Muscle layer of colon (tissue), 2 donors: ENCODE measurements around the gene NAA80.
A peak's percentile ranks its signal among the peaks of the same experiment; 100 is the strongest.
"Not testable (repeated sequence)": the region's sequence is repeated elsewhere in the genome, so short reads cannot be mapped to it uniquely, and the experiment has no call there.

ENCODE experiments used
- H3K27ac ChIP-seq: one replicate; pipeline ENCODE4 v1.7.0; 2013; ENCODE audit warnings: low read depth, mild to moderate bottlenecking, low read length, moderate library complexity
- H3K27me3 ChIP-seq, 2 donors: one replicate each; pipeline ENCODE4 v1.7.0; 2013; ENCODE audit warnings: low read length in 2 of 2, mild to moderate bottlenecking in 2 of 2; ENCODE audit not compliant: insufficient read depth in 2 of 2, control insufficient read depth in 1 of 2
- H3K36me3 ChIP-seq: one replicate; pipeline ENCODE4 v1.7.0; 2013; ENCODE audit warnings: mild to moderate bottlenecking, low read length; ENCODE audit not compliant: insufficient read depth
- H3K4me1 ChIP-seq: one replicate; pipeline ENCODE4 v1.7.0; 2013; ENCODE audit warnings: mild to moderate bottlenecking, low read length; ENCODE audit not compliant: insufficient read depth
- H3K4me3 ChIP-seq, 2 donors: one replicate each; pipeline ENCODE4 v1.7.0; 2013; ENCODE audit warnings: low read length in 2 of 2, low read depth in 1 of 2, mild to moderate bottlenecking in 1 of 2, moderate library complexity in 1 of 2
- H3K9ac ChIP-seq: one replicate; pipeline ENCODE4 v1.7.0; 2013; ENCODE audit warnings: low read length
- H3K9me3 ChIP-seq: one replicate; pipeline ENCODE4 v1.7.0; 2013; ENCODE audit warnings: mild to moderate bottlenecking, low read length
- donor health status: abdominal sarcoma.
- donor health status: Adenocarcinoma of cecum.

Gene NAA80

GRCh38 chr3:50294089-50294488 is 5.1 kb downstream of the NAA80 start:
- Histone ChIP-seq H3K36me3 (peaks cover 15% of the 10 kb centered on the region), H3K27ac (no peak overlapping the region), H3K9ac (no peak overlapping the region), H3K9me3 (no peaks in the 10 kb centered on the region), H3K4me3 (no peak overlapping the region), H3K27me3 (no peaks in the 10 kb centered on the region), H3K4me1 (peaks cover 35% of the 10 kb centered on the region)

GRCh38 chr3:50293079-50293801 is 6.0 kb downstream of the NAA80 start:
- H3K4me1 ChIP-seq, result peaks cover 29% of the 10 kb centered on the region
- H3K36me3 ChIP-seq, result peaks cover 23% of the 10 kb centered on the region
- H3K9ac ChIP-seq, result peak overlapping the region; percentile 76
- peak overlapping the region; percentile 64 for H3K27ac ChIP-seq
- no peaks in the 10 kb centered on the region for H3K27me3 ChIP-seq
- H3K4me3 ChIP-seq, result peak overlapping the region in 1 of 2 donors; percentile 49
- H3K9me3 ChIP-seq, result no peaks in the 10 kb centered on the region

DNA sequence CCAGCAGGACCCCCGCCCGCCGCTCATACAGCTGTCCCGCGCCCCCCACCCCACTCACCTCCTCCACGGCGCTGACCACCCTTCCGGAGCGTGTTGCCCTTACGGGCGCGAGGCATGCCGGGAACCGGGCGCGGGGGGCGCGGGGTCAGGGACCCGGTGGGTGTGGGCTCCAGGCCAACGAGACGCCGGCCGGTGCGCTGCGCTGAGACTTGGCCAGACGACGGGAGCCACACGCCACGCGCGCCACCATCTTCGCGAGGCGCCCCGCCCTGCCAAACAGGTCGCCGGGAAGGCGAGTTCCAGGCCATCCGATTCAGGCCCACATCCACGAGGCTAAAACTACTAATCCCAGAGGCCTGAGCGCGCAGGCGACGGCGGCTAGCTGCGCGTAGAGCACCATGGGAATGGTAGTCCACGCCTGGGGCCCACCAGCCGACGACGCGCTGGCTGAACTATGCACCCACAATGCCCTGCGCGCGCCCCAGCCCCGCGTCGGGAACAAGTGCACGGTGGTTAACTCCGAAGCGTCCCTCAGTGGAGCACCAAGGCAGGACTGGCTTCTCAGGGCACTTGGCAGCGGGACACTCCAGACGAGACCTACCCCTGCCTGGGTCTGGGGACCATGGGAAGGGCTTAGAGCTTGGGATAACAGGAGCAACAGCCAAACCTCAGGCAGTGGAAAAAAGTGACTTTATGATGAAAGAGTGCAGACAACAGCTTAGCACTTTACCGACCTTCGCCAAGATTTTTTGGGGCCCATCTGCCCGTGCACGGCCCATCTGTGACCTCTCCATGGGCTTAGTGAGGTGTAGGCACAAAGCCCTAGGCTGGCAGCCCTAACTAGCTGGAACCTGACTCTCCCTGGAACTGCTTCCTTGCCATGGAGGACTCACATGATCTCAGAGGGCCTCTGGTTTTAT is 6.8 kb downstream of the NAA80 start, which contains the start of gene IFRD2:
IFRD2 (minus strand) TSS at position 271 of the 920 bp plus-strand sequence; CDS start at position 116, 155 bp downstream.
- Histone ChIP-seq H3K4me1 (peaks cover 25% of the 10 kb centered on the region), H3K36me3 (peaks cover 32% of the 10 kb centered on the region), H3K9ac (peak within 1 kb of the TSS; percentile 82), H3K27me3 (no peaks in the 10 kb centered on the region), H3K27ac (peak within 1 kb of the TSS; percentile 65), H3K4me3 (peak within 1 kb of the TSS; percentile 84 to 87), H3K9me3 (no peaks in the 10 kb centered on the region)

DNA sequence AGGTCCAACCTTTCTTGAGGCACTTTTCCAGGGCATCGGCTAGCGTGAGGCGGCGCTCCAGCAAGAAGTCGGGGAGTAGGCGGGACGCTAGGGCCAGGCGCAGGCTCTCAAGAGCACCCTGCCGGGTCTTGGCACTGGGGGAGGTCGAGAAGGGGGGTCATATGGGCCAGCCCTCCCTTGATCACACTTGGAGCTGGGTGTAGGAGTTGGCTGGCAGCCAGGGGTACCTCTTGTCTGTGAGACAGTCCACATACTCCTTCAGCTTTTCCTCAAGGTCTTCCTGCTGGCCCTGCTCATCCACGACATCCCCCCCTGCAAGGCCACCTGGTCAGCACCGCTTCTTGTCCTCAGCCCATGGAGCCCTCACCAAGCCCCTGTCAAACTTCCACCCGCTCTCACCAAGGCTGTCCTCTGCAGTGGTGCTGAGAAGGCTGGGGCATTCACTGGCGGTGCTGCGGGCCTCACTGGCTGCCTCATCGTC is 9.0 kb downstream of the NAA80 start:
- peaks cover 33% of the 10 kb centered on the region for H3K36me3 ChIP-seq
- H3K27me3 ChIP-seq, result no peaks in the 10 kb centered on the region
- H3K4me3 ChIP-seq, result no peak overlapping the region
- H3K9me3 ChIP-seq, result no peaks in the 10 kb centered on the region
- H3K9ac ChIP-seq, result no peak overlapping the region
- H3K4me1 ChIP-seq, result peaks cover 25% of the 10 kb centered on the region
- no peak overlapping the region for H3K27ac ChIP-seq

GRCh38 chr3:50289130-50289529 is 10.1 kb downstream of the NAA80 start:
- Histone ChIP-seq H3K4me1 (peaks cover 25% of the 10 kb centered on the region), H3K9ac (no peak overlapping the region), H3K9me3 (no peaks in the 10 kb centered on the region)

DNA sequence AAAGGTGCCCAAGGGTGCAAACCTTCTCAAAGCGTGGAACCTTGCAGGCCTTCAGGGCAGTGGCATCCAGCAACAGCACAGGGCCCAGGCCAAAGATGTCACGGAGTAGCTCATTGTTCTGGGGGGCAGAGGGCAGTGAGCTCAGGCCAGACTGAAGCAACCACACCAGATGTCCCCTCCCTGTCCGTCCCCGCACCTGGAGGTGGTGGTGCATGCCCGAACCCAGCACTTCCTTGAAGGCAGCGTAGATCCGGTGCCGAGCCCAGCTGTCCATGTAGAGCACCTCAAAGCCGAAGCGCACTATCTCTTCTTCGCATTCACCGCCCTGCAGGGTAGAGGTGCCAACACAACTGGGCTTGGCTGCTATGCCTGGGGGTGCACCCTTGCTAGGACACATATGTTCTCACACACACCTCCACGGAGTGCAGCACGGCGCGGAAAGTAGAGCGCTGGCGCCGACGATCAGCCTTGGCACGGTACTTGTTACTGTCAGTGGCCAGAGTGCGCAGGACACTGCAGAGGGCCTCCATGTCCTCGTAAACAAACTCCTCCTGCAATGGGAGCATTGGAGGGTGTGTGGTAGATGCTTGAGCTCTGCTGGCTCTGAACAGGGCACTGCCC is 10.7 kb downstream of the NAA80 start:
- Histone ChIP-seq H3K9me3 (no peaks in the 10 kb centered on the region), H3K36me3 (peaks cover 33% of the 10 kb centered on the region), H3K27ac (no peak overlapping the region), H3K4me1 (peaks cover 24% of the 10 kb centered on the region), H3K4me3 (no peak overlapping the region), H3K9ac (no peak overlapping the region), H3K27me3 (no peaks in the 10 kb centered on the region)

More at GRCh38 chr3:50289130-50289529, 10.1 kb downstream of the NAA80 start:
- H3K4me3 ChIP-seq, result no peak overlapping the region
- no peaks in the 10 kb centered on the region for H3K27me3 ChIP-seq
- no peak overlapping the region for H3K27ac ChIP-seq
- H3K36me3 ChIP-seq, result peaks cover 33% of the 10 kb centered on the region

- peaks cover 14% of the 10 kb centered on the region for H3K4me1 ChIP-seq
- no peak overlapping the region for H3K9ac ChIP-seq
These were observed 11.9 kb downstream of the NAA80 start for GRCh38 chr3:50287262-50287661.

DNA sequence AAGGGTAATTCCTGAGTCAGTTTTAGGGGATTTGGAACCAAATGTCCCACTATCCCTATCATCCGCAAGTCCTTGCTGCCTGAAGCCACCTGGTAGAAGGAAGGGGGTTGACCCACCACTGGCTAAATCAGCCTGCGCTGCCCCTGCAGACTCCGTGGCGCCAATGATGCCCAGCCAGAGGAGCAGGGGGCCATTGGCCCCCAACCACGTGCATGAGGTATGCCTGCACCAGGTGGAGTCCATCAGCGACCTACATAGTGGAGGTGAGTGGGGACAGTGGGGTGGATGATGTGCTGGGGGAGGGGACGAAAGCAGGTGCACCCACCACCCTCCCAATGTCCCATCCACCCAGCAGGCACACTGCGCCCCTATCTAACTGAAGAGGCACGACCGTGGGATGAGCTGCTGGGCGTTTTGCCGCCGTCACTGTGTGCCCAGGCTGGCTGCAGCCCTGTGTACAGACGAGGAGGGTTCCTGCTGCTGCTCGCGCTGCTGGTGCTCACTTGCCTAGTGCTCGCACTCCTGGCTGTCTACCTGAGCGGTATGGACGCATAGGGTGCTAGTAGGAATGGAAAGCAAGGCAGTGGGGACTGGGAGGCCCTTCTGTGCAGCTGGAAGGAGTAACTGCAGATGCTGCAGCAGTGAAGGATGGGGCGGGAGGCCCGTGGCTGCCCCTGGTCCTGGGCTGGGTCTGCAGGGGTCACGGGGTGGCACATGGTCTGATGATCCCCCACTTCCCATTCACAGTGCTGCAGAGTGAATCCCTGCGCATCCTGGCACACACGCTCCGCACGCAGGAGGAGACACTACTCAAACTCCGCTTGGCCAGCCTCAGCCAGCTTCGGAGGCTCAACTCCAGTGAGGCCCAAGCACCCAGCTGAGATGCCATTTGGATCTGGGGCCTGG is 12.6 kb downstream of the NAA80 start:
- H3K9ac ChIP-seq, result no peak overlapping the region
- H3K27ac ChIP-seq, result no peak overlapping the region
- H3K4me1 ChIP-seq, result peaks cover 14% of the 10 kb centered on the region
- H3K9me3 ChIP-seq, result no peaks in the 10 kb centered on the region
- no peak overlapping the region for H3K4me3 ChIP-seq
- H3K36me3 ChIP-seq, result peaks cover 33% of the 10 kb centered on the region
- H3K27me3 ChIP-seq, result no peaks in the 10 kb centered on the region

More at GRCh38 chr3:50287262-50287661, 11.9 kb downstream of the NAA80 start:
- Histone ChIP-seq H3K27me3 (no peaks in the 10 kb centered on the region), H3K9me3 (no peaks in the 10 kb centered on the region), H3K27ac (no peak overlapping the region), H3K4me3 (no peak overlapping the region), H3K36me3 (peaks cover 33% of the 10 kb centered on the region)

DNA sequence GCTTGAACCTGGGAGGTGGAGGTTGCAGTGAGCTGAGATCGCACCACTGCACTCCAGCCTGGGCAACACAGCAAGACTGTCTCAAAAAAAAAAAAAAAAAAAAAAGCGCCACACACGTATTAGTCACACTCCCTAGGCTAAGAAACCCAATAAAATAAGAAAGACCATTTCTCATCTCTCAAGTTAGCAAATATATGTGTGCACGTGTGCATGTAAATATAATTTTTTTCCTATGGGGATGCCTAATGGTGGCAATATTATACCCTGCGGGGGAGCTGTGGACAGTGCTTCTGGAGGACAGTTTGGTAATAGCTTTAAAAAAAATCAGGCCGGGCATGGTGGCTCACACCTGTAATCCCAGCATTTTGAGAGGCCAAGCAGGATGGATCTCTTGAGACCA is 15.1 kb downstream of the NAA80 start:
- H3K27me3 ChIP-seq, H3K4me3 ChIP-seq, H3K4me1 ChIP-seq, H3K9ac ChIP-seq, H3K9me3 ChIP-seq, H3K27ac ChIP-seq: not testable (repeated sequence)
- H3K36me3 ChIP-seq, result peaks cover 18% of the 10 kb centered on the region

DNA sequence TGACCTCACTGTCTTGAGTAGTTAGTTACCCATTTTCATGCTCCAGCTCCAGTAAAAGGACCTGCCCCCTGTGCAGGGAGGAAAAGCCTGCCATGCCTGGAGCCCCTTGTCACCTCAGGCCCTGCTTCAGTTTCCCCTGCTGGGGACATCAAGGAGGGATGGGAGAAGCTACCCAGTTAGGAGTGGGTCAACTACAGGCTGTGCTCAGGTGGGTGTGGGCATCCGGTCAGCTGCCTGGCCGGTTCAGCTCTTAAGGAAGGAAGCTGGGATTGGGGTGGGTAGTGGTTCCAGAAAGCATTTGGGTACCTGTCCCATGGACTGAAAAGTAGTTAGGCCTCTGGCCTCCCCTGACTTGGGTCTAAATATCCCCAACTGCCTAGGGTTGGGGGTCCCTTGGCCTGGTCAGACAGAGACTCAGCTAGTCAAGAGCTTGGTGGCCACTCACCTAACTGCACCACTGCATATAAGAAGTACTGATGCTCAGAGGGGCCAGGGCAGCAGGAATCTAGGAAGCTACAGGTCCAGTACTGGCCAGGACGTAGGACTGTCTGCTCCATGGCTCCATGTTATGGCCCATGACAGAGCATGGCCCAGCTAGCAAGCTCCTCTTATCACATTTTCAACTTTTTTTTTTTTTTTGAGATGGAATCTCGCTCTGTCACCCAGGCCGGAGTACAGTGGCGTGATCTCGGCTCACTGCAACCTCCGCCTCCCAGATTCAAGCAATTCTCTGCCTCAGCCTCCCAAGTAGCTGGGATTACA is 19.8 kb downstream of the NAA80 start:
- no peak overlapping the region for H3K27ac ChIP-seq
- H3K9me3 ChIP-seq, result no peaks in the 10 kb centered on the region
- H3K36me3 ChIP-seq, result no peaks in the 10 kb centered on the region
- no peak overlapping the region for H3K4me3 ChIP-seq
- H3K4me1 ChIP-seq, result peaks cover 6% of the 10 kb centered on the region
- H3K9ac ChIP-seq, result no peak overlapping the region
- H3K27me3 ChIP-seq, result peaks cover 0 to 11% of the 10 kb centered on the region in 2 donors
